HEK293T (cell line): ENCODE results near the gene KRTAP12-2.

ENCODE experiments used
- ARNT ChIP-seq: fragments of 450-650 bp; IDR thresholded peaks from 2 replicates; pipeline ENCODE4 v1.6.1; 2017; ENCODE audit warnings: mild to moderate bottlenecking
- BHLHE40 ChIP-seq: fragments of 450-650 bp; IDR thresholded peaks from 2 replicates; pipeline ENCODE4 v1.6.1; 2016; ENCODE audit warnings: mild to moderate bottlenecking, moderate library complexity, borderline replicate concordance
- ELF4 ChIP-seq: fragments of 450-650 bp; IDR thresholded peaks from 2 replicates; pipeline ENCODE4 v1.6.1; 2017; ENCODE audit warnings: antibody characterized with exemption
- FOXA1 ChIP-seq: fragments of 450-650 bp; IDR thresholded peaks from 2 replicates; pipeline ENCODE4 v1.6.1; 2016; ENCODE audit warnings: mild to moderate bottlenecking
- FOXK2 ChIP-seq: fragments of 450-650 bp; IDR thresholded peaks from 2 replicates; pipeline ENCODE4 v1.6.1; 2016; ENCODE audit warnings: mild to moderate bottlenecking
- FOXM1 ChIP-seq: fragments of 450-650 bp; IDR thresholded peaks from 2 replicates; pipeline ENCODE4 v1.6.1; 2017; ENCODE audit warnings: mild to moderate bottlenecking, borderline replicate concordance
- L3MBTL2 ChIP-seq: fragments of 450-650 bp; conservative IDR thresholded peaks from 2 replicates; pipeline ENCODE4 v1.6.1; 2016; ENCODE audit warnings: mild to moderate bottlenecking
- LEF1 ChIP-seq: fragments of 450-650 bp; IDR thresholded peaks from 2 replicates; pipeline ENCODE4 v1.6.1; 2017; ENCODE audit warnings: mild to moderate bottlenecking, borderline replicate concordance
- NFRKB ChIP-seq: fragments of 450-650 bp; IDR thresholded peaks from 2 replicates; pipeline ENCODE4 v1.6.1; 2016; ENCODE audit warnings: mild to moderate bottlenecking, moderate library complexity
- PKNOX1 ChIP-seq: fragments of 450-650 bp; IDR thresholded peaks from 2 replicates; pipeline ENCODE4 v1.6.1; 2016
- SP1 ChIP-seq: fragments of 450-650 bp; IDR thresholded peaks from 2 replicates; pipeline ENCODE4 v1.6.1; 2017
- SUZ12 ChIP-seq: fragments of 450-650 bp; IDR thresholded peaks from 2 replicates; pipeline ENCODE4 v1.6.1; 2016; ENCODE audit warnings: mild to moderate bottlenecking
- TARDBP ChIP-seq: fragments of 450-650 bp; IDR thresholded peaks from 2 replicates; pipeline ENCODE4 v1.6.1; 2016

DNA sequence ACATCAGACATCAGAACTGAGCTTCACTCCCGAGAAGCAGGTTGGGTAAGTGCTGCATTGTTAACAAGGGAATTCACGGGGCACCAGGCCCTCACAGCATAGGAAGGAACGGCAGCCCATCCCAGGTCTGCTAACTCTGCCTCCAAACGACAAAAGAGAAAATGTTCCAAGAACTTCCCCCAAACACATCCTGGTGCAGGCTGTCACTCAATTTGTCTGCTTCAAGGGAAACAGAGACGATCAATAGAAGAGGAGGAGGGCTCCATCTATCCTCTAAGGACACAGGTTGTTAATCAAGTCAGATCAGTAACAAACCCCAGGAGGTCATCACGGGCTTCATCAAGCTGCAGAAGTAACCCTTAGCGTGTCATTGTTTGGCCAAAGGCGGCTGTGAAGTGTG, 48.2 kb upstream of the KRTAP12-2 start:
- TF ChIP-seq BHLHE40 (no peak), FOXA1 (no peak), SP1 (no peak), SUZ12 (no peak), PKNOX1 (peak; percentile 58), L3MBTL2 (no peak), ELF4 (no peak), ARNT (no peak), FOXM1 (no peak), TARDBP (no peak), FOXK2 (no peak), LEF1 (no peak), NFRKB (no peak)
